Measurements from ENCODE around the gene ATG14.

DNA sequence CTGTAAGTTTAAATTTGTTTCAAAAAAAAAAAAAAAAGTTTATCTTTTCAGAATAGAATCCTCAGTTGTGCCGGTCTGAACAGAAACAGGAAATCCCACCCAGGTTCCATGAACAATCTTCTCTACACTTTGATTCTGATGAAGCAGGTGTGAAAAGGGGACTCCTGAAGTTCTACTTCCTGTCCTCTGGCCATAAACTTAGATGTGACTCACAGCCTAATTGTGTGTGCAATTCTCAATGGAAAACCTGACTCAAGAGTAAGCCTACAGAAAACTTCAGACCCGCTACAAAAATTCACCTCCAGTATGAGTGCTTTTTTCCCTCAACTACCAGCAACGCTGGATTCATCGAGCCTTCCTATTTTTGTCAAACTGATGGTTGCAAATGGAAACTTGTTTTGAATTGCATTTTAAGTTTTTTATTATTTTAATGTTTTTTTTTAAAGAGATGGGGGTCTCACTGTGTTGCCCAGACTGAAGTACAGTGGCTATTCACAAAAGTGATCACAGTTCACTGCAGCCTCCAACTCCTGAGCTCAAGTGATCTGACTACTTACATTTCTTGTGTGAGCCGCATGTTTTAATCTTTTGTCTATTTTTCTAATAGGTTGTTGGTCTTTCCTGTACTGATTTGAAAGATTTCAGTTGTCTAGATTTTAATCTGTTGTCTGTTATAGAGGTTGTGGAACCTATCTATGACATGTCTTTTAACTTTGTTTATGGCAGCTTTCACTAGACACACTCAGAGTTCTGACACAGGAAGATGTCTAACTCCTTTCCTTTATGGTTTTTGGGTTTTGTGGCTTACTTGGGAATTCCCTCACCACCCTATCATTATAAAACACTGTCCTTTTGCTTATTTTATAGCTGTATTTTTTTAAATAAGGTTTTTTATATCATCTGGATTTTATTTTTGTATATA, 37.6 kb downstream of the ATG14 start:
- TF ChIP-seq, protein P1, sequence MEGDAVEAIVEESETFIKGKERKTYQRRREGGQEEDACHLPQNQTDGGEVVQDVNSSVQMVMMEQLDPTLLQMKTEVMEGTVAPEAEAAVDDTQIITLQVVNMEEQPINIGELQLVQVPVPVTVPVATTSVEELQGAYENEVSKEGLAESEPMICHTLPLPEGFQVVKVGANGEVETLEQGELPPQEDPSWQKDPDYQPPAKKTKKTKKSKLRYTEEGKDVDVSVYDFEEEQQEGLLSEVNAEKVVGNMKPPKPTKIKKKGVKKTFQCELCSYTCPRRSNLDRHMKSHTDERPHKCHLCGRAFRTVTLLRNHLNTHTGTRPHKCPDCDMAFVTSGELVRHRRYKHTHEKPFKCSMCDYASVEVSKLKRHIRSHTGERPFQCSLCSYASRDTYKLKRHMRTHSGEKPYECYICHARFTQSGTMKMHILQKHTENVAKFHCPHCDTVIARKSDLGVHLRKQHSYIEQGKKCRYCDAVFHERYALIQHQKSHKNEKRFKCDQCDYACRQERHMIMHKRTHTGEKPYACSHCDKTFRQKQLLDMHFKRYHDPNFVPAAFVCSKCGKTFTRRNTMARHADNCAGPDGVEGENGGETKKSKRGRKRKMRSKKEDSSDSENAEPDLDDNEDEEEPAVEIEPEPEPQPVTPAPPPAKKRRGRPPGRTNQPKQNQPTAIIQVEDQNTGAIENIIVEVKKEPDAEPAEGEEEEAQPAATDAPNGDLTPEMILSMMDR (conservative IDR thresholded peaks at IDR 0.05) = no peak
- TF ChIP-seq EZH2 (IDR thresholded peaks at IDR 0.05; ENCODE audit: low read depth) = no peak
